Hippocampal formation (tissue), 2 donors: ENCODE data around the gene ABCG1.
A peak's percentile ranks its signal among the peaks of the same experiment; 100 is the strongest.

Source experiments
- DNase-seq, 2 donors: peaks; one replicate each; lab custom pipeline; 2025; lab: John Stamatoyannopoulos, UW

ABCG1 gene

GRCh38 chr21:42214081-42214750, 4.7 kb upstream of the ABCG1 start:
- no peak for DNase-seq

GRCh38 chr21:42214921-42215320, 4.0 kb upstream of the ABCG1 start:
- DNase-seq, result no peak

- no peak for DNase-seq
Observed at GRCh38 chr21:42215942-42216725, 2.8 kb upstream of the ABCG1 start.

- no peak for DNase-seq
Observed at GRCh38 chr21:42216726-42217572, 2.0 kb upstream of the ABCG1 start.

GRCh38 chr21:42219606-42220137, 732 bp downstream of the ABCG1 start:
- DNase-seq, result peak in 1 of 2 donors; percentile 63

GRCh38 chr21:42220138-42220701, 1.3 kb downstream of the ABCG1 start:
- DNase-seq, result peak; percentile 58 to 67

- peak in 1 of 2 donors; percentile 23 for DNase-seq
Observed at GRCh38 chr21:42221581-42222345, 2.8 kb downstream of the ABCG1 start.

- no peak for DNase-seq
Observed at GRCh38 chr21:42222386-42222785, 3.4 kb downstream of the ABCG1 start.

- DNase-seq, result no peak
Observed at GRCh38 chr21:42222821-42223390, 4.0 kb downstream of the ABCG1 start.

- no peak for DNase-seq
Observed at GRCh38 chr21:42223826-42224575, 5.1 kb downstream of the ABCG1 start.

GRCh38 chr21:42225042-42225441, 6.1 kb downstream of the ABCG1 start:
- no peak for DNase-seq

- DNase-seq, result no peak
Observed at GRCh38 chr21:42225571-42226155, 6.7 kb downstream of the ABCG1 start.

- DNase-seq, result no peak
Observed at GRCh38 chr21:42226626-42227025, 7.7 kb downstream of the ABCG1 start.

GRCh38 chr21:42227909-42228708, 9.2 kb downstream of the ABCG1 start:
- peak; percentile 51 to 54 for DNase-seq

- DNase-seq, result no peak
Observed at GRCh38 chr21:42228709-42229220, 9.8 kb downstream of the ABCG1 start.

GRCh38 chr21:42229676-42230075, 10.7 kb downstream of the ABCG1 start:
- DNase-seq, result no peak

GRCh38 chr21:42230178-42230577, 11.2 kb downstream of the ABCG1 start:
- no peak for DNase-seq

- no peak for DNase-seq
Observed at GRCh38 chr21:42230636-42231035, 11.7 kb downstream of the ABCG1 start.

GRCh38 chr21:42231756-42232155, 12.8 kb downstream of the ABCG1 start:
- DNase-seq, result no peak
